Gastrocnemius medialis (tissue), 4 donors: ENCODE results near the gene DLX4. TPM values are rescaled to one million over a fixed set of nuclear protein-coding genes. Genes with fewer than 3 reads are reported as not detected.
A peak's percentile ranks its signal among the peaks of the same experiment; 100 is the strongest.

Experiments used
- ATAC-seq, 2 donors: fragments of 150-250 bp; one replicate each; pipeline ENCODE4 v1.9.1; 2016
- DNase-seq, 2 donors: peaks; one replicate each; pipeline ENCODE4 v3.0.0-alpha.2; 2019
- H3K27ac ChIP-seq, 4 donors: fragments of 200-600 bp; sonication (generic); 1 replicate in 1 of 4; 2 replicates in 3 of 4; pipeline ENCODE4 v1.5.1; 2016 to 2018; ENCODE audit warnings: mild to moderate bottlenecking in 2 of 4, moderate library complexity in 1 of 4
- H3K27me3 ChIP-seq, 3 donors: fragments of 200-600 bp; sonication (generic) in 2 of 3; 1 replicate in 1 of 3; 2 replicates in 2 of 3; pipeline versions ENCODE4 v1.5.1 to v1.6.0; 2016 to 2019; ENCODE audit warnings: mild to moderate bottlenecking in 1 of 3, moderate library complexity in 1 of 3
- H3K36me3 ChIP-seq, 2 donors: fragments of 200-600 bp; sonication (generic) in 1 of 2; one replicate each; pipeline ENCODE4 v1.5.1; 2017 to 2018
- H3K4me1 ChIP-seq, 2 donors: fragments of 200-600 bp; sonication (generic) in 1 of 2; one replicate each; pipeline ENCODE4 v1.5.1; 2016 to 2017; ENCODE audit warnings: mild to moderate bottlenecking in 2 of 2
- H3K4me3 ChIP-seq, 4 donors: fragments of 200-600 bp; sonication (generic) in 3 of 4; 1 replicate in 1 of 4; 2 replicates in 3 of 4; pipeline ENCODE4 v1.5.1; 2016 to 2019; ENCODE audit warnings: mild to moderate bottlenecking in 2 of 4
- H3K9me3 ChIP-seq, 3 donors: fragments of 200-600 bp; sonication (generic) in 2 of 3; 1 replicate in 1 of 3; 2 replicates in 2 of 3; pipeline ENCODE4 v1.5.1; 2016 to 2019
- POLR2A ChIP-seq, 2 donors: fragments of 450-650 bp; IDR thresholded peaks; one replicate each; pipeline ENCODE4 v1.6.1; 2017; ENCODE audit warnings: antibody characterized with exemption in 2 of 2, mild to moderate bottlenecking in 2 of 2, moderate library complexity in 2 of 2
- in situ Hi-C, 4 donors: fragments of 200-750 bp; cut with MboI; loops; one replicate each; pipeline versions ENCODE4 v1.15.0 to v1.8.0; 2017; ENCODE audit warnings: low sequenced_read_pairs in 4 of 4
- intact Hi-C: fragments of 100-400 bp; cut with DNase I; formaldehyde crosslinking; loops from one replicate; pipeline ENCODE4 v1.15.1; 2023; ENCODE audit warnings: low total_unique reads
- total RNA-seq, 4 donors: library from RNA; depleted of rRNA; stranded (reverse); fragments of >200 nt; gene quantifications; one replicate each; pipeline versions ENCODE4 v1.1.0 to v1.2.3, GENCODE V29; 2016
- TF ChIP-seq, protein P1 (sequence below), 5 experiments: fragments of 450-650 bp in 3 of 5; fragments of 200-600 bp in 2 of 5; sonication (generic) in 2 of 5; IDR thresholded peaks in 4 of 5; conservative IDR thresholded peaks in 1 of 5; 1 replicate in 4 of 5; 2 replicates in 1 of 5; pipeline ENCODE4 v1.5.1; 2016 to 2019; ENCODE audit warnings: antibody characterized with exemption in 5 of 5, mild to moderate bottlenecking in 3 of 5, moderate library complexity in 3 of 5

DLX4 gene
- total RNA-seq, 4 donors from 2014 or later = not detected

DNA sequence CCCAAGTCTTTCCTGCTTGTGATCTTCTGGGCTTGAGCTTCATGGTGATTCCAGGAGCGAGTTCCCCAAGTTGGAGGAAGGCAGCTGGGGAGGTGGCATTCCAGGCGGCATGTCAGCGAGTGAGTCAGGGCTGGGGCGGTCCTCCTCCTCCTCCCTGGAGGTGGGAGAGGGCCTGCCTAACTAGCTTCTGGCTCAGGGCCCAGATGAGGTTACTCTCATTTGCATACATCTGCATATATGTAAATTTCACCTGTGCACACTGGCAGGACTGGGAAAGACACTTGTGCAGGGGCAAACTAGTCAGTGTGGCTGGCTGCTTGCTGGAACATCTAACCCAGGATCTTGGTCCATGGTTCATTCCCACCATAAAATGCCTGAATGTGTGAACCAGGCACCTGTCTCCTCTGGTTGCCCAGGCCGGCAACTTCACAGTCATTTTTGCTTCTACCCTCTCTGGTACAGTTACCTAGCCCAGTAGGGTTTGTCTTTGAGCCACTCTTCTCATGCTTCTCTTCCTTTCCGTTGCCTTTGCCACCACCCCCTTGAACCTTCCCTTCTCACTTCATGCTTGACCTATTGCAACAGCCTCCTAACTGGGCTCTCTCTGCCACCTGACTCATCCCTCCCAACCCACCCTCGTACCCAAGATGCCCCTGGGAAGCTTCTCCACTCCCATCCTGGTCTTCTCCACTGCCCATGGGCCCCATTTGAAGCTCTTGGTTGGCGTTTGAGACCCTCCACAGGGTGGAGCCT is 9.6 kb upstream of the DLX4 start:
- Histone ChIP-seq H3K9me3 (no peaks in the 10 kb centered on the region), H3K4me1 (peaks cover 0 to 6% of the 10 kb centered on the region in 2 donors), H3K27ac (no peak overlapping the region), H3K4me3 (no peak overlapping the region), H3K27me3 (peaks cover 29 to 39% (median 35%) of the 10 kb centered on the region in 3 donors), H3K36me3 (no peaks in the 10 kb centered on the region)
- DNase-seq (no peak), ATAC-seq (no peak)
- TF ChIP-seq POLR2A (IDR thresholded peaks at IDR 0.05) = no peak
- TF ChIP-seq, protein P1, sequence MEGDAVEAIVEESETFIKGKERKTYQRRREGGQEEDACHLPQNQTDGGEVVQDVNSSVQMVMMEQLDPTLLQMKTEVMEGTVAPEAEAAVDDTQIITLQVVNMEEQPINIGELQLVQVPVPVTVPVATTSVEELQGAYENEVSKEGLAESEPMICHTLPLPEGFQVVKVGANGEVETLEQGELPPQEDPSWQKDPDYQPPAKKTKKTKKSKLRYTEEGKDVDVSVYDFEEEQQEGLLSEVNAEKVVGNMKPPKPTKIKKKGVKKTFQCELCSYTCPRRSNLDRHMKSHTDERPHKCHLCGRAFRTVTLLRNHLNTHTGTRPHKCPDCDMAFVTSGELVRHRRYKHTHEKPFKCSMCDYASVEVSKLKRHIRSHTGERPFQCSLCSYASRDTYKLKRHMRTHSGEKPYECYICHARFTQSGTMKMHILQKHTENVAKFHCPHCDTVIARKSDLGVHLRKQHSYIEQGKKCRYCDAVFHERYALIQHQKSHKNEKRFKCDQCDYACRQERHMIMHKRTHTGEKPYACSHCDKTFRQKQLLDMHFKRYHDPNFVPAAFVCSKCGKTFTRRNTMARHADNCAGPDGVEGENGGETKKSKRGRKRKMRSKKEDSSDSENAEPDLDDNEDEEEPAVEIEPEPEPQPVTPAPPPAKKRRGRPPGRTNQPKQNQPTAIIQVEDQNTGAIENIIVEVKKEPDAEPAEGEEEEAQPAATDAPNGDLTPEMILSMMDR (IDR thresholded peaks at IDR 0.05 in 4 of 5, conservative IDR thresholded peaks at IDR 0.05 in 1 of 5) = no peak
- in situ Hi-C loops = no loop called here
- intact Hi-C loops = no loop called here

DNA sequence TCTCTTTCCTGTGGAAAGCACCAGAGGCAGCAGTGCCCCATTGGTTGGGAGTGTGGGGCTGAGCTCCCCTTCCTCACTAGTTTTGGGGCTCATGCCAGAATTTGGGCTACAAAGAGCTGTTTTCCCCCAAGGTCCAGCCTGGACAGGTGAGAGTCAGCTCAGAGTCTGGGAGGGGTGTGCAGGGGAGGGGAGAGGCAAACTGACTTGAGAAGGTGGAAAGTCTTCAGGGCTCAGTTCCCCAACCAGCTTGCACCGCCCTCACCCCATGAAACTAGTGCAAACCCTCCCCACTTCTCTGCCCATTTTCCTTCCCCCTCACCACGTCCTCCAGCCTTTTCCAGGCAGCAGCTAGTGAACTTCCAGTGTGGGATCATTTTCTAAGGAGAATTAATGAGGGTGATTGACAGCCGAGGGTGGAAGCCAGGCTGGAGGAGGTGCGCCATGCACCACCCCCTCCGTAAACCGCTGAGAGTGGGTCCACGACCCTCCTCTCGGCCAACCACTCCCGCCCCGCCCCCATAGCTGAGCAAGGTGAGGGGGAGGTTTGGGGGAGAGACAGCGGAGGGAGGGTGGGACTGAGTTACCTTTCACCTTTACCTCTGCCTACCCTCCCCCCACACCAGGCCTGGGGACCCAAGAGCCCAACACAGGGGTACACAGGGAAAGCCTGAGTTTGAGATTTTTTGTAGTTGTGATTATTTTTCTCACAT is 6.2 kb upstream of the DLX4 start:
- intact Hi-C loops = no loop called here
- Histone ChIP-seq H3K27me3 (peaks cover 63 to 71% (median 69%) of the 10 kb centered on the region in 3 donors), H3K4me1 (peaks cover 0 to 12% of the 10 kb centered on the region in 2 donors), H3K4me3 (no peak overlapping the region), H3K36me3 (no peaks in the 10 kb centered on the region), H3K27ac (no peak overlapping the region), H3K9me3 (no peaks in the 10 kb centered on the region)
- DNase-seq (no peak), ATAC-seq (no peak)
- TF ChIP-seq POLR2A (IDR thresholded peaks at IDR 0.05) = no peak
- TF ChIP-seq, protein P1 (IDR thresholded peaks at IDR 0.05 in 4 of 5, conservative IDR thresholded peaks at IDR 0.05 in 1 of 5) = no peak
- in situ Hi-C loops = no loop called here

DNA sequence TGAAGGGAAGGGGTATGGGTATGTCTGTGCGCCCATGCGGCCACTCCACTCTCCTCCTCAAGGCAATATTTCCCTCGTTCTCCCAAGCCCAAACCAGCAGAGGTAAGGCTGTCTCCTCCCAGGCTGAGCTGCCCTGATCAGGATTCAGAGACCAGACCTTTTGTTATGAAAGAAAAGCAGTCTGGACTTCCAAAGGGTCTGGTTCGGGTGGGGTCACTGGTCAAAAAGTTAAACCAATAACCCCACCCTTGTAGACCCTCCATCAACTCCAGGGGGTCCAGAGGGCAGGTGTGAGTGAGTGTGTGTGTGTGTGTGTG is 5.7 kb upstream of the DLX4 start:
- in situ Hi-C loops (no loop called here), intact Hi-C loops (no loop called here)
- ATAC-seq (no peak), DNase-seq (no peak)
- Histone ChIP-seq H3K4me1 (peaks cover 0 to 12% of the 10 kb centered on the region in 2 donors), H3K4me3 (no peak overlapping the region), H3K9me3 (no peaks in the 10 kb centered on the region), H3K36me3 (no peaks in the 10 kb centered on the region), H3K27me3 (peaks cover 68 to 76% (median 74%) of the 10 kb centered on the region in 3 donors), H3K27ac (no peak overlapping the region)
- TF ChIP-seq POLR2A (IDR thresholded peaks at IDR 0.05) = no peak
- TF ChIP-seq, protein P1 (IDR thresholded peaks at IDR 0.05 in 4 of 5, conservative IDR thresholded peaks at IDR 0.05 in 1 of 5) = no peak

DNA sequence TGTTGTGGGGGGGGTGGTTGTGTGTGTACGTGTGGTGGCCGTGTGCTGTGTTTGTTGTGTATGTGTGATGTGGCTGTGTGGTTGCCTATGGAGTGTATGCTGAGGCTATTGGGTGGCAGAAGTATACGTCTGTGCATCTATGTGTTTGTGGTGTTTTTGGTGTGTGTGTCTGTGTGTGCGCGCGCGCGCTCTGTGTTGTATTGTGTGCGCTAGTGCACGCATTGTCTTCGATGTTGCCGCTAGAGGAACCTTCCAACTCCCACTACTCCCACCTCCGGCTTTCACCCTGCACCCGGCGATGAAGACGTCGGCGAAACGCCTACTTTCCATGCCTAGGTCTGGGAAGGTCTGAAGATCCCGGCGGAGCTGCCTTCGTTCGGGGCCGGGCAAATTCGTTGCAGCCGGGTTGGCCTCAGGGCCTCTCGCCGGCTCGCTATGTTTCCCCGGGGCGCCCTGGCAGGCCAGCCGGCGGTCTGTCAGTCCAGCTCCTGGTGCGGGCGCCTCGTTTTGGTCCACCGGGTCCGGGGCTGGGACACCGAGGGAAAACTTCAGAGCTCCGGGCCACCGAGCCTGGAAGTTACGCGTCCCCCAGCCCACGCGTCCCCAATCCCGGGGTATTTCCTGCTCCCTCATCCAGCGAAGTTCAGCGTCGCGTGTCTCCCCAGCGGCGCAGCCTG is 5.2 kb upstream of the DLX4 start:
- no peak for ATAC-seq

More for the DNA sequence above, 5.2 kb upstream of the DLX4 start:
- Histone ChIP-seq H3K27me3 (peaks cover 72 to 81% (median 77%) of the 10 kb centered on the region in 3 donors), H3K27ac (no peak overlapping the region), H3K9me3 (no peaks in the 10 kb centered on the region), H3K4me3 (peak overlapping the region in 1 of 4 donors; percentile 40), H3K36me3 (no peaks in the 10 kb centered on the region), H3K4me1 (peaks cover 0 to 14% of the 10 kb centered on the region in 2 donors)
- no peak for DNase-seq
- intact Hi-C loops = no loop called here
- no peak for TF ChIP-seq POLR2A (IDR thresholded peaks at IDR 0.05)
- TF ChIP-seq, protein P1 (IDR thresholded peaks at IDR 0.05 in 4 of 5, conservative IDR thresholded peaks at IDR 0.05 in 1 of 5) = no peak
- in situ Hi-C loops = no loop called here
